Progenitor cell of endocrine pancreas (in vitro differentiated cells): ENCODE results near the gene RNF224. TPM values are rescaled to one million over a fixed set of nuclear protein-coding genes. Genes with fewer than 3 reads are reported as not detected.

Experiments used
- DNase-seq: peaks from one replicate; pipeline ENCODE4 v3.0.0; 2021; ENCODE audit warnings: low spot score; ENCODE audit not compliant: unreplicated experiment
- H3K27ac Mint-ChIP-seq: 2 replicates; pipeline ENCODE4 v1.8.0; 2021; ENCODE audit warnings: mild to moderate bottlenecking, moderate library complexity, mixed read lengths
- H3K27me3 Mint-ChIP-seq: 2 replicates; pipeline ENCODE4 v1.8.0; 2021; ENCODE audit warnings: mixed read lengths
- H3K36me3 Mint-ChIP-seq: 2 replicates; pipeline ENCODE4 v1.8.0; 2022; ENCODE audit warnings: mixed read lengths; ENCODE audit not compliant: insufficient read depth
- H3K4me1 Mint-ChIP-seq: 2 replicates; pipeline ENCODE4 v1.8.0; 2021; ENCODE audit warnings: low read depth, mixed read lengths
- H3K4me3 Mint-ChIP-seq: 2 replicates; pipeline ENCODE4 v1.8.0; 2021; ENCODE audit warnings: low read depth, mild to moderate bottlenecking, moderate library complexity, mixed read lengths
- H3K9me3 Mint-ChIP-seq: 2 replicates; pipeline ENCODE4 v1.8.0; 2021; ENCODE audit warnings: low read depth, mixed read lengths
- CTCF ChIP-seq: fragments of 200-600 bp; sonication (generic); IDR thresholded peaks from one replicate; pipeline ENCODE4 v1.5.0; 2021; ENCODE audit warnings: antibody characterized with exemption, mild to moderate bottlenecking; ENCODE audit not compliant: unreplicated experiment
- total RNA-seq: library from RNA; stranded (reverse); gene quantifications from 2 replicates; pipeline ENCODE4 v1.2.1, GENCODE V29; 2021

RNF224 gene
- total RNA-seq, 1 donor from 2014 or later: 0.53 TPM

- Mint-ChIP-seq H3K27me3 (no peaks in the 10 kb centered on the region), H3K4me3 (no peak overlapping the region), H3K36me3 (no peaks in the 10 kb centered on the region), H3K27ac (no peak overlapping the region), H3K9me3 (no peaks in the 10 kb centered on the region), H3K4me1 (peaks cover 9% of the 10 kb centered on the region)
- TF ChIP-seq CTCF: no peak
- no peak for DNase-seq
Observed at GRCh38 chr9:137228968-137229896, 1.9 kb downstream of the RNF224 start.

GRCh38 chr9:137229903-137230704 lies 2.8 kb downstream of the RNF224 start:
- DNase-seq: no peak

GRCh38 chr9:137230705-137231371 lies 3.5 kb downstream of the RNF224 start, which contains the start of gene SLC34A3:
Gene SLC34A3 (plus strand): TSS chr9:137230901. CDS start chr9:137231703, 802 bp downstream.
- no peak for TF ChIP-seq CTCF
- Mint-ChIP-seq H3K4me1 (peaks cover 13% of the 10 kb centered on the region), H3K36me3 (no peaks in the 10 kb centered on the region), H3K9me3 (no peaks in the 10 kb centered on the region), H3K4me3 (no peak within 1 kb of the TSS), H3K27ac (no peak within 1 kb of the TSS), H3K27me3 (no peaks in the 10 kb centered on the region)
- no peak for DNase-seq

More at GRCh38 chr9:137229903-137230704, 2.8 kb downstream of the RNF224 start:
- Mint-ChIP-seq H3K27me3 (no peaks in the 10 kb centered on the region), H3K36me3 (no peaks in the 10 kb centered on the region), H3K27ac (no peak overlapping the region), H3K9me3 (no peaks in the 10 kb centered on the region), H3K4me1 (peaks cover 10% of the 10 kb centered on the region), H3K4me3 (no peak overlapping the region)
- no peak for TF ChIP-seq CTCF

GRCh38 chr9:137231372-137232039 lies 4.2 kb downstream of the RNF224 start:
- Mint-ChIP-seq H3K9me3 (no peaks in the 10 kb centered on the region), H3K4me1 (peaks cover 16% of the 10 kb centered on the region), H3K36me3 (no peaks in the 10 kb centered on the region), H3K27ac (no peak overlapping the region), H3K27me3 (no peaks in the 10 kb centered on the region), H3K4me3 (no peak overlapping the region)
- no peak for TF ChIP-seq CTCF
- no peak for DNase-seq
